GM12878 (cell line): ENCODE data around the gene MYL7.

Experiments
- EP300 ChIP-seq, 2 experiments: fragments of 150-350 bp in 1 of 2; IDR thresholded peaks; 2 replicates each; pipeline ENCODE4 v1.6.1; 2011 to 2012; ENCODE audit warnings: low read depth in 2 of 2, low read length in 2 of 2, borderline replicate concordance in 1 of 2, improper control_type of control experiment in 1 of 2, inconsistent platforms in 1 of 2; ENCODE audit not compliant: control insufficient read depth in 1 of 2
- HDAC6 ChIP-seq: fragments of 200-600 bp; sonication (generic); IDR thresholded peaks from one replicate; pipeline ENCODE4 v1.8.0; 2017; ENCODE audit warnings: antibody characterized with exemption; ENCODE audit not compliant: unreplicated experiment
- JUND ChIP-seq: IDR thresholded peaks from 2 replicates; pipeline ENCODE4 v1.6.1; 2012; ENCODE audit warnings: low read depth, mild to moderate bottlenecking, low read length, improper control_type of control experiment, moderate library complexity
- POLR2A ChIP-seq: IDR thresholded peaks from 2 replicates; pipeline ENCODE4 v1.6.1; 2011; ENCODE audit warnings: low read depth, mild to moderate bottlenecking, low read length
- POLR2AphosphoS5 ChIP-seq: IDR thresholded peaks from 2 replicates; pipeline ENCODE4 v1.6.1; 2011; ENCODE audit warnings: mild to moderate bottlenecking, low read length, inconsistent platforms
- TF ChIP-seq, protein P1 (sequence below), 3 experiments: IDR thresholded peaks in 2 of 3; conservative IDR thresholded peaks in 1 of 3; 2 replicates each; pipeline ENCODE4 v1.5.1; 2011; ENCODE audit warnings: low read depth in 3 of 3, low read length in 3 of 3, mild to moderate bottlenecking in 3 of 3, control low read depth in 2 of 3, moderate library complexity in 2 of 3, inconsistent platforms in 1 of 3, mixed read lengths in 1 of 3; ENCODE audit not compliant: control insufficient read depth in 2 of 3, insufficient read depth in 1 of 3; ENCODE audit errors: extremely low read depth in 1 of 3

DNA sequence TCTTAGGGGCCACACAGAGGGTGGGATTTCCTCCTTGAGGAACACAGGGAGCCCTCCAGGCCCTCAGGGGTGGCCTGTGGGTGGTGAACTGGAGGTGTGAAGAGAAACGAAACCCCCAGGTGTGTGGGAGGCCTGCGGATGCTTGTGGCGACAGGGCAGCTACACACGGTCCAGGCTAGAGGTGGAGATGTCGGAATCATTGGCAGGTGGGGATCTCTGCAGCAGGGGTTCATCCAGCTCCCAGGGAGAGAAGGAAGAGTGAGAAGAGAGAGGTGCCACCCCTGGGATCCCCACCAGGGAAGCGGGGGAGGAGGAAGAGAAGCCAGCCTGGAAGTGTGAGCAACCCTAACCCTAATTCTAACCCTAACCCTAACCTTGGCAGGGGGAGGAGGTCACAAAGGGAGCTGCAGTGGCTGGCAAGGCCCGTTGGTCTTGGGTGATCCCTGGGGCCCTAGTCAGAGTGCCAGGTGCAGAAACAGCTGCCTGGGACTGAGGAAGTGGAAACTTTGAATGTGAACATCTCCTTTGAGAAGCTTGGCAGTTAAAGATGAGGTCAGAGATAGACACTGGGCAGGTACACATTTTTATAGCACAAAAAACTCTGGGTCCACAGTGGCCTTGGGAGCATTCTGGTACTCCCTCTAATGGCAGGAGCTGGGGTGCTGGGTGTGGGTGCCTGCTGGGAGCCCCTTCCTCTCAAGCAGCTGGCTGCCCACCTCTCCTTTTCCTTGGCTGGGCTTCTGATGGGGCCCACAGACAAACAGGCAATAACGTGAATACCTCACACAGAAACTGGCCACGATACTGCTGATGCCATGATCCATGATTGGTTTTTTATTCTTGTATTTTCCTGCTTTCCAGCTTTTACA is 43.8 kb downstream of the MYL7 start:
- no peak for TF ChIP-seq POLR2A
- TF ChIP-seq, protein P1, sequence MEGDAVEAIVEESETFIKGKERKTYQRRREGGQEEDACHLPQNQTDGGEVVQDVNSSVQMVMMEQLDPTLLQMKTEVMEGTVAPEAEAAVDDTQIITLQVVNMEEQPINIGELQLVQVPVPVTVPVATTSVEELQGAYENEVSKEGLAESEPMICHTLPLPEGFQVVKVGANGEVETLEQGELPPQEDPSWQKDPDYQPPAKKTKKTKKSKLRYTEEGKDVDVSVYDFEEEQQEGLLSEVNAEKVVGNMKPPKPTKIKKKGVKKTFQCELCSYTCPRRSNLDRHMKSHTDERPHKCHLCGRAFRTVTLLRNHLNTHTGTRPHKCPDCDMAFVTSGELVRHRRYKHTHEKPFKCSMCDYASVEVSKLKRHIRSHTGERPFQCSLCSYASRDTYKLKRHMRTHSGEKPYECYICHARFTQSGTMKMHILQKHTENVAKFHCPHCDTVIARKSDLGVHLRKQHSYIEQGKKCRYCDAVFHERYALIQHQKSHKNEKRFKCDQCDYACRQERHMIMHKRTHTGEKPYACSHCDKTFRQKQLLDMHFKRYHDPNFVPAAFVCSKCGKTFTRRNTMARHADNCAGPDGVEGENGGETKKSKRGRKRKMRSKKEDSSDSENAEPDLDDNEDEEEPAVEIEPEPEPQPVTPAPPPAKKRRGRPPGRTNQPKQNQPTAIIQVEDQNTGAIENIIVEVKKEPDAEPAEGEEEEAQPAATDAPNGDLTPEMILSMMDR (IDR thresholded peaks at IDR 0.05 in 2 of 3, conservative IDR thresholded peaks at IDR 0.05 in 1 of 3; ENCODE audit: control insufficient read depth in 2 of 3, extremely low read depth in 1 of 3, insufficient read depth in 1 of 3, low read depth in 3 of 3, low read length in 3 of 3): no peak
- TF ChIP-seq JUND: no peak
- no peak for TF ChIP-seq HDAC6
- no peak for TF ChIP-seq EP300 (IDR thresholded peaks at IDR 0.05; ENCODE audit: borderline replicate concordance in 1 of 2, control insufficient read depth in 1 of 2, low read depth in 2 of 2, low read length in 2 of 2)
- TF ChIP-seq POLR2AphosphoS5: no peak
